BLaER1 (cell line): Measurements from ENCODE around the gene EXTL1.

Experiments used
- H3K27ac ChIP-seq: shearing (Covaris generic); formaldehyde crosslinking; 2 replicates; pipeline ENCODE4 v1.8.1; 2022
- H3K27me3 ChIP-seq: shearing (Covaris generic); formaldehyde crosslinking; 2 replicates; pipeline ENCODE4 v1.8.1; 2022
- H3K36me3 ChIP-seq: shearing (Covaris generic); formaldehyde crosslinking; 2 replicates; pipeline ENCODE4 v1.8.1; 2022
- H3K4me1 ChIP-seq: shearing (Covaris generic); formaldehyde crosslinking; 2 replicates; pipeline ENCODE4 v1.8.1; 2022
- H3K4me2 ChIP-seq: shearing (Covaris generic); formaldehyde crosslinking; 2 replicates; pipeline ENCODE4 v1.8.1; 2022
- H3K4me3 ChIP-seq: shearing (Covaris generic); formaldehyde crosslinking; 2 replicates; pipeline ENCODE4 v1.8.1; 2022
- H3K9ac ChIP-seq: shearing (Covaris generic); formaldehyde crosslinking; 2 replicates; pipeline ENCODE4 v1.8.1; 2022
- H3K9me3 ChIP-seq: shearing (Covaris generic); formaldehyde crosslinking; 2 replicates; pipeline ENCODE4 v1.8.1; 2022
- H4K20me1 ChIP-seq: shearing (Covaris generic); formaldehyde crosslinking; 2 replicates; pipeline ENCODE4 v1.8.1; 2022
- Cebpa-rat ChIP-seq: shearing (Covaris generic); IDR thresholded peaks from 2 replicates; pipeline ENCODE4 v1.8.1; 2022

EXTL1 gene

GRCh38 chr1:26037904-26038303 is 16.3 kb downstream of the EXTL1 start:
- H3K4me3 ChIP-seq: no peak overlapping the region
- H3K9ac ChIP-seq: no peak overlapping the region
- H3K4me1 ChIP-seq: peaks cover 29% of the 10 kb centered on the region
- peak overlapping the region; percentile 8; the same call in 1 of the 2 replicates for H3K4me2 ChIP-seq
- H3K36me3 ChIP-seq: no peaks in the 10 kb centered on the region
- TF ChIP-seq Cebpa-rat: no peak
- H3K27me3 ChIP-seq: 0 out of 2 replicates have a peak, but pooled peaks cover 3% of the 10 kb centered on the region
- H3K9me3 ChIP-seq: no peaks in the 10 kb centered on the region
- H4K20me1 ChIP-seq: no peaks in the 10 kb centered on the region
- no peak overlapping the region for H3K27ac ChIP-seq

GRCh38 chr1:26038477-26038876 is 16.9 kb downstream of the EXTL1 start:
- Histone ChIP-seq H3K4me2 (peak overlapping the region; percentile 8; the same call in 1 of the 2 replicates), H3K9ac (no peak overlapping the region), H4K20me1 (no peaks in the 10 kb centered on the region), H3K4me3 (no peak overlapping the region), H3K27me3 (peaks cover 7% of the 10 kb centered on the region), H3K4me1 (peaks cover 29% of the 10 kb centered on the region), H3K36me3 (no peaks in the 10 kb centered on the region), H3K27ac (no peak overlapping the region), H3K9me3 (no peaks in the 10 kb centered on the region)
- no peak for TF ChIP-seq Cebpa-rat

- Histone ChIP-seq H3K27me3 (peaks cover 12% of the 10 kb centered on the region), H3K4me1 (peaks cover 29% of the 10 kb centered on the region)
Observed at GRCh38 chr1:26038904-26039303, 17.3 kb downstream of the EXTL1 start.

GRCh38 chr1:26041401-26041800 is 19.8 kb downstream of the EXTL1 start:
- Histone ChIP-seq H3K9ac (no peak overlapping the region), H3K4me1 (peaks cover 16% of the 10 kb centered on the region), H3K36me3 (no peaks in the 10 kb centered on the region), H3K4me3 (no peak overlapping the region), H3K9me3 (no peaks in the 10 kb centered on the region), H3K27me3 (peaks cover 37% of the 10 kb centered on the region), H3K27ac (no peak overlapping the region), H4K20me1 (no peaks in the 10 kb centered on the region; the same call in 1 of the 2 replicates), H3K4me2 (no peak overlapping the region)
- no peak for TF ChIP-seq Cebpa-rat

More at GRCh38 chr1:26038904-26039303, 17.3 kb downstream of the EXTL1 start:
- Histone ChIP-seq H3K27ac (no peak overlapping the region), H3K9me3 (no peaks in the 10 kb centered on the region), H3K36me3 (no peaks in the 10 kb centered on the region), H3K4me2 (no peak overlapping the region), H4K20me1 (no peaks in the 10 kb centered on the region), H3K9ac (no peak overlapping the region), H3K4me3 (no peak overlapping the region)
- TF ChIP-seq Cebpa-rat: no peak

- H3K9ac ChIP-seq: no peak overlapping the region
- H3K27ac ChIP-seq: no peak overlapping the region
- H3K4me2 ChIP-seq: no peak overlapping the region
- peaks cover 10% of the 10 kb centered on the region for H3K4me1 ChIP-seq
- H3K36me3 ChIP-seq: no peaks in the 10 kb centered on the region
- H3K4me3 ChIP-seq: no peak overlapping the region
- no peak for TF ChIP-seq Cebpa-rat
- H3K27me3 ChIP-seq: peaks cover 42% of the 10 kb centered on the region
- H4K20me1 ChIP-seq: no peaks in the 10 kb centered on the region; the same call in 1 of the 2 replicates
- H3K9me3 ChIP-seq: no peaks in the 10 kb centered on the region
Observed at GRCh38 chr1:26041978-26042377, 20.4 kb downstream of the EXTL1 start.

- H3K9ac ChIP-seq: no peak overlapping the region
- H3K27me3 ChIP-seq: peaks cover 60% of the 10 kb centered on the region
- no peak overlapping the region for H3K4me2 ChIP-seq
- H3K4me3 ChIP-seq: no peak overlapping the region
- no peaks in the 10 kb centered on the region for H3K36me3 ChIP-seq
- TF ChIP-seq Cebpa-rat: no peak
- no peaks in the 10 kb centered on the region for H3K4me1 ChIP-seq
- no peaks in the 10 kb centered on the region; the same call in 1 of the 2 replicates for H4K20me1 ChIP-seq
- no peaks in the 10 kb centered on the region for H3K9me3 ChIP-seq
- no peak overlapping the region for H3K27ac ChIP-seq
Observed at GRCh38 chr1:26043765-26044164, 22.2 kb downstream of the EXTL1 start.

- Histone ChIP-seq H3K9me3 (no peaks in the 10 kb centered on the region), H3K4me3 (no peak overlapping the region), H4K20me1 (no peaks in the 10 kb centered on the region; the same call in 1 of the 2 replicates), H3K27me3 (peaks cover 67% of the 10 kb centered on the region), H3K9ac (no peak overlapping the region), H3K36me3 (no peaks in the 10 kb centered on the region), H3K4me2 (no peak overlapping the region), H3K4me1 (no peaks in the 10 kb centered on the region), H3K27ac (no peak overlapping the region)
- TF ChIP-seq Cebpa-rat: no peak
Observed at GRCh38 chr1:26044414-26044813, 22.8 kb downstream of the EXTL1 start.

GRCh38 chr1:26044971-26045721 is 23.6 kb downstream of the EXTL1 start:
- Histone ChIP-seq H3K4me2 (no peak overlapping the region), H4K20me1 (no peaks in the 10 kb centered on the region; the same call in 1 of the 2 replicates), H3K4me1 (no peaks in the 10 kb centered on the region), H3K36me3 (no peaks in the 10 kb centered on the region), H3K9ac (no peak overlapping the region), H3K9me3 (no peaks in the 10 kb centered on the region), H3K27ac (no peak overlapping the region), H3K4me3 (no peak overlapping the region), H3K27me3 (peaks cover 70% of the 10 kb centered on the region)
- TF ChIP-seq Cebpa-rat: no peak

GRCh38 chr1:26045722-26046245 is 24.2 kb downstream of the EXTL1 start, which contains the start of gene SLC30A2:
TSS of gene SLC30A2 (minus strand) at chr1:26046118. CDS start at chr1:26045896, 222 bp downstream.
- Histone ChIP-seq H3K36me3 (no peaks in the 10 kb centered on the region), H4K20me1 (no peaks in the 10 kb centered on the region; the same call in 1 of the 2 replicates), H3K27ac (no peak within 1 kb of the TSS), H3K9me3 (no peaks in the 10 kb centered on the region), H3K27me3 (peaks cover 70% of the 10 kb centered on the region), H3K4me1 (no peaks in the 10 kb centered on the region), H3K4me3 (no peak within 1 kb of the TSS), H3K9ac (no peak within 1 kb of the TSS), H3K4me2 (no peak within 1 kb of the TSS)
- TF ChIP-seq Cebpa-rat: no peak
